Stimulated activated naive B cell treated with anti-CD40 and anti-IgM and Interleukin-4, amounts not matched to agents 10 μg/mL and 1 μg/mL and 100 μg/mL, for 72 hours (primary cell): ENCODE measurements around the gene NEGR1.

ENCODE experiments used
- ATAC-seq, 2 donors: fragments of 150-1000 bp; cut with Tn5 transposase; replicated peaks; 2 replicates each; pipeline ENCODE4 v1.10.0; 2021; ENCODE audit warnings: moderate library complexity in 1 of 2
- DNase-seq: peaks from one replicate; pipeline ENCODE4 v3.0.0; 2021
- H3K27ac Mint-ChIP-seq: one replicate; pipeline ENCODE4 v1.8.0; 2022; ENCODE audit warnings: mild to moderate bottlenecking, mixed read lengths
- H3K27me3 Mint-ChIP-seq, 2 donors: one replicate each; pipeline ENCODE4 v1.8.0; 2022; ENCODE audit warnings: mixed read lengths in 2 of 2
- H3K36me3 Mint-ChIP-seq, 2 donors: one replicate each; pipeline ENCODE4 v1.8.0; 2022; ENCODE audit warnings: mixed read lengths in 2 of 2, mild to moderate bottlenecking in 1 of 2
- H3K4me1 Mint-ChIP-seq, 2 donors: one replicate each; pipeline ENCODE4 v1.8.0; 2022; ENCODE audit warnings: mixed read lengths in 2 of 2, mild to moderate bottlenecking in 1 of 2
- H3K4me3 Mint-ChIP-seq, 2 donors: one replicate each; pipeline ENCODE4 v1.8.0; 2022; ENCODE audit warnings: mild to moderate bottlenecking in 2 of 2, mixed read lengths in 2 of 2, moderate library complexity in 1 of 2
- H3K9me3 Mint-ChIP-seq, 2 donors: one replicate each; pipeline ENCODE4 v1.8.0; 2022; ENCODE audit warnings: mixed read lengths in 2 of 2, mild to moderate bottlenecking in 1 of 2

Gene NEGR1

GRCh38 chr1:71593523-71593922, 688.8 kb downstream of the NEGR1 start:
- Mint-ChIP-seq H3K36me3 (no peaks in the 10 kb centered on the region), H3K4me3 (no peak overlapping the region), H3K4me1 (no peaks in the 10 kb centered on the region), H3K27ac (no peak overlapping the region), H3K9me3 (no peaks in the 10 kb centered on the region), H3K27me3 (no peaks in the 10 kb centered on the region)
- ATAC-seq: peak in 1 of 2 donors; percentile 23
- no peak for DNase-seq

GRCh38 chr1:71592646-71593274, 689.6 kb downstream of the NEGR1 start:
- no peaks in the 10 kb centered on the region for H3K4me1 Mint-ChIP-seq
- no peaks in the 10 kb centered on the region for H3K27me3 Mint-ChIP-seq
- H3K9me3 Mint-ChIP-seq: no peaks in the 10 kb centered on the region
- no peak overlapping the region for H3K4me3 Mint-ChIP-seq
- no peak overlapping the region for H3K27ac Mint-ChIP-seq
- no peaks in the 10 kb centered on the region for H3K36me3 Mint-ChIP-seq
- DNase-seq (no peak), ATAC-seq (no peak)

GRCh38 chr1:71589005-71589404, 693.3 kb downstream of the NEGR1 start:
- Mint-ChIP-seq H3K4me3 (no peak overlapping the region), H3K27me3 (no peaks in the 10 kb centered on the region), H3K4me1 (peaks cover 0 to 3% of the 10 kb centered on the region in 2 donors), H3K27ac (no peak overlapping the region), H3K36me3 (no peaks in the 10 kb centered on the region), H3K9me3 (no peaks in the 10 kb centered on the region)
- DNase-seq (no peak), ATAC-seq (no peak)

GRCh38 chr1:71587961-71588360, 694.4 kb downstream of the NEGR1 start:
- H3K27ac Mint-ChIP-seq: no peak overlapping the region
- H3K27me3 Mint-ChIP-seq: no peaks in the 10 kb centered on the region
- DNase-seq: no peak
- H3K9me3 Mint-ChIP-seq: no peaks in the 10 kb centered on the region
- H3K4me1 Mint-ChIP-seq: peaks cover 0 to 3% of the 10 kb centered on the region in 2 donors
- ATAC-seq: peak in 1 of 2 donors; percentile 39
- H3K4me3 Mint-ChIP-seq: no peak overlapping the region
- H3K36me3 Mint-ChIP-seq: no peaks in the 10 kb centered on the region

GRCh38 chr1:71586030-71586429, 696.3 kb downstream of the NEGR1 start:
- no peaks in the 10 kb centered on the region for H3K9me3 Mint-ChIP-seq
- no peak for DNase-seq
- ATAC-seq: no peak
- H3K27me3 Mint-ChIP-seq: no peaks in the 10 kb centered on the region
- no peak overlapping the region for H3K27ac Mint-ChIP-seq
- no peaks in the 10 kb centered on the region for H3K36me3 Mint-ChIP-seq
- no peak overlapping the region for H3K4me3 Mint-ChIP-seq
- H3K4me1 Mint-ChIP-seq: peaks cover 0 to 3% of the 10 kb centered on the region in 2 donors

- no peaks in the 10 kb centered on the region for H3K27me3 Mint-ChIP-seq
- peaks cover 0 to 2% of the 10 kb centered on the region in 2 donors for H3K9me3 Mint-ChIP-seq
- no peak overlapping the region for H3K27ac Mint-ChIP-seq
- DNase-seq: no peak
- H3K4me1 Mint-ChIP-seq: peaks cover 0 to 3% of the 10 kb centered on the region in 2 donors
- H3K4me3 Mint-ChIP-seq: no peak overlapping the region
- H3K36me3 Mint-ChIP-seq: no peaks in the 10 kb centered on the region
- no peak for ATAC-seq
These were observed 698.6 kb downstream of the NEGR1 start for GRCh38 chr1:71583756-71584155.

- Mint-ChIP-seq H3K4me1 (peaks cover 0 to 3% of the 10 kb centered on the region in 2 donors), H3K9me3 (peaks cover 0 to 2% of the 10 kb centered on the region in 2 donors), H3K4me3 (no peak overlapping the region), H3K27me3 (no peaks in the 10 kb centered on the region), H3K36me3 (no peaks in the 10 kb centered on the region), H3K27ac (no peak overlapping the region)
- ATAC-seq (no peak), DNase-seq (no peak)
These were observed 699.7 kb downstream of the NEGR1 start for GRCh38 chr1:71582673-71583072.

GRCh38 chr1:71577451-71578131, 704.7 kb downstream of the NEGR1 start:
- ATAC-seq (no peak), DNase-seq (no peak)
- Mint-ChIP-seq H3K27ac (no peak overlapping the region), H3K27me3 (no peaks in the 10 kb centered on the region), H3K4me1 (no peaks in the 10 kb centered on the region), H3K4me3 (no peak overlapping the region), H3K9me3 (peaks cover 0 to 2% of the 10 kb centered on the region in 2 donors), H3K36me3 (no peaks in the 10 kb centered on the region)

GRCh38 chr1:71572038-71572437, 710.3 kb downstream of the NEGR1 start:
- DNase-seq (no peak), ATAC-seq (no peak)
- Mint-ChIP-seq H3K36me3 (no peaks in the 10 kb centered on the region), H3K9me3 (no peaks in the 10 kb centered on the region), H3K4me3 (no peak overlapping the region), H3K27me3 (no peaks in the 10 kb centered on the region), H3K27ac (no peak overlapping the region), H3K4me1 (no peaks in the 10 kb centered on the region)

- no peaks in the 10 kb centered on the region for H3K36me3 Mint-ChIP-seq
- no peak overlapping the region for H3K4me3 Mint-ChIP-seq
- no peak overlapping the region for H3K27ac Mint-ChIP-seq
- DNase-seq (no peak), ATAC-seq (no peak)
- no peaks in the 10 kb centered on the region for H3K27me3 Mint-ChIP-seq
- no peaks in the 10 kb centered on the region for H3K9me3 Mint-ChIP-seq
- H3K4me1 Mint-ChIP-seq: no peaks in the 10 kb centered on the region
These were observed 715.9 kb downstream of the NEGR1 start for GRCh38 chr1:71566413-71566812.

GRCh38 chr1:71565831-71566230, 716.5 kb downstream of the NEGR1 start:
- no peak overlapping the region for H3K4me3 Mint-ChIP-seq
- no peaks in the 10 kb centered on the region for H3K9me3 Mint-ChIP-seq
- H3K27me3 Mint-ChIP-seq: no peaks in the 10 kb centered on the region
- no peaks in the 10 kb centered on the region for H3K36me3 Mint-ChIP-seq
- no peak overlapping the region for H3K27ac Mint-ChIP-seq
- H3K4me1 Mint-ChIP-seq: no peaks in the 10 kb centered on the region
- ATAC-seq: no peak
- DNase-seq: no peak

GRCh38 chr1:71565262-71565661, 717.1 kb downstream of the NEGR1 start:
- Mint-ChIP-seq H3K4me3 (no peak overlapping the region), H3K36me3 (no peaks in the 10 kb centered on the region), H3K9me3 (no peaks in the 10 kb centered on the region), H3K4me1 (no peaks in the 10 kb centered on the region), H3K27ac (no peak overlapping the region), H3K27me3 (no peaks in the 10 kb centered on the region)
- DNase-seq (no peak), ATAC-seq (no peak)

- DNase-seq: no peak
- no peaks in the 10 kb centered on the region for H3K9me3 Mint-ChIP-seq
- no peaks in the 10 kb centered on the region for H3K27me3 Mint-ChIP-seq
- H3K4me1 Mint-ChIP-seq: no peaks in the 10 kb centered on the region
- ATAC-seq: no peak
- H3K4me3 Mint-ChIP-seq: no peak overlapping the region
- no peak overlapping the region for H3K27ac Mint-ChIP-seq
- no peaks in the 10 kb centered on the region for H3K36me3 Mint-ChIP-seq
These were observed 720.0 kb downstream of the NEGR1 start for GRCh38 chr1:71562298-71562697.

GRCh38 chr1:71561729-71562128, 720.6 kb downstream of the NEGR1 start:
- H3K27me3 Mint-ChIP-seq: no peaks in the 10 kb centered on the region
- DNase-seq (no peak), ATAC-seq (no peak)

GRCh38 chr1:71561206-71561605, 721.1 kb downstream of the NEGR1 start:
- H3K9me3 Mint-ChIP-seq: no peaks in the 10 kb centered on the region
- no peaks in the 10 kb centered on the region for H3K36me3 Mint-ChIP-seq
- ATAC-seq: no peak
- no peaks in the 10 kb centered on the region for H3K27me3 Mint-ChIP-seq
- no peak overlapping the region for H3K4me3 Mint-ChIP-seq
- DNase-seq: no peak
- no peak overlapping the region for H3K27ac Mint-ChIP-seq
- no peaks in the 10 kb centered on the region for H3K4me1 Mint-ChIP-seq

More at GRCh38 chr1:71561729-71562128, 720.6 kb downstream of the NEGR1 start:
- Mint-ChIP-seq H3K4me3 (no peak overlapping the region), H3K4me1 (no peaks in the 10 kb centered on the region), H3K36me3 (no peaks in the 10 kb centered on the region), H3K9me3 (no peaks in the 10 kb centered on the region), H3K27ac (no peak overlapping the region)
